Measurements from ENCODE around the gene ALS2.

Gene ALS2

DNA sequence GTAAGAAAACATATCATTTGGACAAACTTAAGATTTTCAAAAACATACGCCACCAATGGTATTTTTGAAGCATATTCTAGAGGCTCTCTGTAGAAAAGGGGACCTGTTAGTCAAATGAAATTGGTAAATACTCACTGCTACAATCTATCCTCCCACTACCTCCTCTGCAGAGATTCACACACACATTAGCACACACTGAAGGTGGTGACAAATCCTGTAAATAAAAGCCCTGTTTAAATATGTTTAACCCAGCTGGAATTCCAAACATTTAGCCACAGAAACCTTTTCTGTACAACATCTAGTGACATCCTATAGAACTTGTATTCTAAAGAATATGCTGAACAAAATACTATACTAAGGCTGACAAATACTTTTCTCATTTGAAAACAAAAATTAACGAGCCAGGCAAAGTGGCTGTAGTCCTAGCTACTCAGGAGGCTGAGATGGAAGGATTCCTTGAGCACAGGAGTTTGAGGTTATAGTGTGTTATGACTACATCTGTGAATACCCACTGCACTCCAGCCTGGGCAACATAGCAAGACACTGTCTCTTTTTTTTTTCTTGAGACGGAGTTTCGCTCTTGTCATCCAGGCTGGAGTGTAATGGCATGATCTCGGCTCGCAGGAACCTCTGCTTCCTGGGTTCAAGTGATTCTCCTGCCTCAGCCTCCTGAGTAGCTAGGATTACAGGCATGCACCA is 25.9 kb downstream of the ALS2 start:
- DNase-seq (ENCODE audit: low spot score) = no peak

DNA sequence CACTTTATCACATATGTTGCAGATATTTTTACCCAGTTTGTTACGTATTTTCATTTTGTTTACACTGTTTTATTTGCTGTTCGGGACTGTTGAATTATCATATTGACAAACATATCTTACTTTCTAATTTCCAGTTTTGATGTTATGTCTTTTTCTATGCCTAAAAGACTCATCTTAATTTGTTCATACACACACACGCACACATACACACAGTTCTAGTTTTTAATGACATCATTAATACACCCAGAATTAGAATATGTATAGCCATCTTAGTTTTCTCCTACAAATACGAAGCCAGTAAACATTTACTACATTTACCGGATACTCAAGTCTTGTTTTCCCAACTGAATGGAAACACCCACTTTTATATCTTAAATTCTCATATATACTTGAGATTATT is 29.2 kb downstream of the ALS2 start:
- DNase-seq (ENCODE audit: low spot score) = no peak

DNA sequence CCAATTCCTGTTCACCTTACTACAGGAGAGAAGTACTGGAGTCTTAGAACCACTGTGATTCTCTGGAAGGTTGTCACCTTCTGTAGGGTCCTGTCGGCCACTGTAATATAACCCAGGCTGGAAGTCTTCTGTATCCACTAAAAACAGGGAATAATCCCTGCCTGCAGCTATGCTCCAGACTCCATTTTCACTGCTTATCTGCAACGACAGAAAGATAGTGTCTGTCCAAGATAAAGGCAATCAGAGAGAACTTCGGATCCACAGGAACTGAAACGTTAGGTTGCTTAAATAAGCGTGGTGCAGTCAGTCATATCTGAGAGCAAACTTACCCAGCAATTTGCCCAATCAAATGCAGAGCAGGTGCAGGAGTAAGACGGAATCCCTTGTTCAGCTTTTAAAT is 34.2 kb downstream of the ALS2 start:
- no peak for DNase-seq (ENCODE audit: low spot score)

DNA sequence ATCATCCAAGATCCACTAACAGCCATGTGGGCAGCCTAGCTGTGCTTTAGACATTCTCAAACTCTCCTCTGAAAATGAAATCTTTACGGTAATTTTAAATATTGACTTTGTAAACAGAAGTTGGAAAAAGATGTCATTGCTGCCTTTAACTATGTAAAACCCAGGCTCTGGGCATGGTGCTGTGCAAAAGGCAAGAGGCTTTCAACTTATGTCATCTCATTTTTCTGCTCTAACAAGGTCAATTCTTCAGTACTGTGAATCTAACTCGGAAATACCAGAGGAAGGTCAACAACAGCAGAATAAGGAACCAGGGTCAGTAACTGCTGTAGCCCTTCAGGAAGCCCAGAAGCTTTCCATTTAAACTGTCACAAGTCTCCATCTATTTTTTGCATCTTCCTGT is 45.2 kb downstream of the ALS2 start:
- DNase-seq (ENCODE audit: low spot score) = no peak

DNA sequence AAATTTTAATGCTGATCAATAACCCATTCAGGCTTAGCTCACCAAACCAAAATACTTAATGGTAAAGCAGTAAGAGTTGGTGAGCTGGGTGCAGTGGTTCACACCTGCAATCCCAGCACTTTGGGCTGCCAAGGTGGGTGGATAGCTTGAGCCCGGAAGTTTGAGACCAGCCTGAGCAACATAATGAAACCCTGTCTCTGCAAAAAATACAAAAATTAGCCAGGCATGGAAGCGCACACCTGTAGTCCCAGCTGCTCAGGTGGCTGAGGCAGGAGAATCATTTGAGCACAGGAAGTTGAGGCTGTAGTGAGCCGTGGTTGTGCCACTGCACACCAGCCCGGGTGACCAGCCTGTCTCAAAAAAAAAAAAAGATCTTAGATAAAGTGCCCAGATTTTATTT is 46.6 kb downstream of the ALS2 start:
- DNase-seq (ENCODE audit: low spot score) = no peak

DNA sequence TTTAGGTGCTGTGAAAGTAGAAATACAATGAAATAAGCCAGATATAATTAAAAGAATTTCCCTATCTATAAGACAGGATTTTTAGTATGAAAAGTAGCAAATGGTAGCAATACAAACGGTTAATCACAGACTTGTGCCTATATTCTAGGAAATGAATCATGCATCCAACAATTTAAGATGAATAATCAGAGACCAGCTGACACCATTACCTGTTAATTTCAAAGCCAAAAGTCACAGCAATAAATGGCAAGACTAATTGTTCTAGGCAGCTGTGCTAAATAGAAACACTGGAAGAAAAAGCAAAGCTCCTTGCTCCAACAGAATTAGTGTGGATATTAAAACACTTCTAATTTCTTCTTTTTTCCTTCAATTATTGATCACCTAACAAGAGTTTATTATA is 47.2 kb downstream of the ALS2 start:
- no peak for DNase-seq (ENCODE audit: low spot score)

DNA sequence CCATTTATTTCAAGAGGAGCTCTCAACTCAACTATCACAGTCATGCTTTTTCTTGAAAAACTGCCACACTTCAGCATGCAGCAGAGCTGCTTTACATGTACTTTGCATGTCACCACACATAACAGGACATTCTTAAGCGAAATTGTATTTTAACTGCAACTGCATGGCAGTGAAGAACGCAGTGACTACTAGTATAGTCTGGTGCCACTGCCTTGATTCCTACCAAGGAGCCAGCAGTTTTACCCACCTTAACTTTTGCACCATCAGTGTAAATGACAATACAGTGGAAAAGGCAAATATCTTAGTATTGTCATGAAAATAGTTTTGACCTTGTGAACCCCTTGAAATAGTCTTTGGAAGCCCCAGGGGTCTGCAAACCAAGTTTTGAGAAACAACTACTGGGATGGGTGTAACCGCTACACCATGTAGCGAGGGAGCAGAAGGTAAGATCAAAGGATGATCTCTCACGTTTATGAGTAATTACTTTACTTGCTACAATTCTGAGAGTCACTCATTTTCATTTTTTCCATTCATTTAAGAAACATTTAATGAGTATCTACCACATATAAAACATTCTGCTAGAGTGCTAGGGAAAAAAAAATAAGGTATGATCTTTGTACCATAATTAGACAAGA is 50.0 kb downstream of the ALS2 start:
- DNase-seq (ENCODE audit: low spot score) = no peak

DNA sequence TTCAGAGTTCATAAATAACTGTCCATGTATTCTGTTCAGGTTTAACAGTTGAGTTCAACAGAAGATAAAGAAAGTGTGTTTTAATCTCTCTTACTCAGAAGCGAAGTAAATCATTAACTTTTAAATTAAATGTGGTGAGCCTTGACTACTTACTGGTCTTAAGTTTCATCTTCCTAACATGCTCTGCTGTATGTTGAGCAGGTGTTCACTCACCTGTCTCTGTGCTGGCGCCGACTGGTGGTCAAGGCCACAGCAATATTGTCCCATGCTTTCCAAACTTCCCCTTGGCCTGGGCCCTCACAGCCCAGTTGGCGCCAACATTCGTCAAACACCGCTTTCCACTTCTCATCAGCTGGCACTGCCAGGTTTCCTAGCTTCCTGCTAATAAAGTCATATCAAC is 65.3 kb downstream of the ALS2 start:
- DNase-seq (ENCODE audit: low spot score) = no peak

DNA sequence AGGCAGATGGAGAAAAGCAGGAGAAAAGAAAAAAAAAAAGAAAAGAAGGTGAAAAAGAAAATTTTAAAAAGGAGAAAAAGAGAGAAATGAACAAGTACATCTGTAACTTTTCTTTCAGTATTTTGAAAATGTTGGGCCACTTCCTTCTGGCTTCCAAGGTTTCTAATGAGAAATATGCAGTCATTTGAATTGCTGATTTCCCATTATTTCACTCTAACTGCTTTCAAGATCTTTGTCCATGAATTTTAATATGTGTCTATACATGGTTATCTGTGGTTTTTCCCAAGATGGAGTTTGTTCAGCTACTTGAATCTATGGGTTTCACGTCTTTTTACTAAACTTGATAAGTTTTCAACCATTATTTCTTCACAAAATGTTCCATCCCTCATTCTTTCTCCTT is 68.0 kb downstream of the ALS2 start:
- DNase-seq (ENCODE audit: low spot score) = no peak

DNA sequence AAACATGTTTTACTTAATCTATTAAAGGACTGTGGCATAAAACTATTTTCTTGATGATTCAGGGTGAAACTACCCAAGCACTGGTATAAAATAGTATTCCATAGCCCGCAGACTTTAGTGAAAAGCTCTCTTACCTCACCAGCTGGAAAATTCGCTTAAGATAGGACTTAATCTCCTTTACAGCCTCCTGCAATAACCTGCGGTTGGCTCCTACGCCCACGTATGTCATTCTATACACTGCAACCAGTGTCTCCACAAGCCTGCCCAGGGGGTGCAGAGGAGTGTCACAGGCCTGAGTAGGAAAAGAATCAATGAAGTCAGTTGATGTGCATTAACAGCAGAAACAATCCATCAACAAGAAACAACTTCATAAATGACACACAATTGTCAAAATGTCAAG is 71.0 kb downstream of the ALS2 start:
- no peak for DNase-seq (ENCODE audit: low spot score)

DNA sequence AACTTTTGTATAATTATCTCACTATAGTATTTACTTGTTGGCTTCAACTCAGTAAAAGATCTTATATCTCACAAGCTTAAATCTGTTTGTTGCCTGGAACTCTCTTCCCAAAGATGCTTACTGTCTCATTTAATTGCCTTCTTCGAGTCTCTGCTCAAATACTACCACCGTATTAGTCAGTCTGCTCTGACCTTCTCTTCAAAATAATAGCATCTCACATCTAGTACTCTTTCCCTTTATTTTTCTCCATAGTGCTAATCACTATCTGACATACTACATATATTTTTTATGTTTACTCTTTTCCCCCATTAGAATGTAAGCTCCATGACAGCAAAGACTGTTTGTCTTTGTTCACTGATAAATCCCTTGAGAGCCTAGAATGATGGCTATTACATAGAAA is 71.7 kb downstream of the ALS2 start:
- no peak for DNase-seq (ENCODE audit: low spot score)

DNA sequence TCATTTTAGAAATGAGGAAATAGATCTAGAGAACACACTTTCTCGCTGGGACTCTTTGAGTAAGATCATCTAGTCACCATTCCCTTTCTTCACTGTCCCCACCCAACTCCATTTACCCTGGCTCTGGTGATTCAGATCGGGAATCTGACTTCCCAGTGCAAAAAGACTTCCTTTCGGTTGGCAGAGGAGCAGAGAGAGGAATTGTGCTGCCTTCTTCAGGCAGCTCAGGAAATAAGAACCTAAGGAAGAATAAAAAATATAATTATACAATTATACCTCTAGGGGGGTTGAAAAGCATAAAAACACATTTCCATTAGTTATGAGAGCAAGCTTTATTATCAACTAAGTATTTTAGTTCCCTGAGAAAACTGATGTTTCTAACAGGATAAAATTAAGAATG is 73.0 kb downstream of the ALS2 start:
- no peak for DNase-seq (ENCODE audit: low spot score)

DNA sequence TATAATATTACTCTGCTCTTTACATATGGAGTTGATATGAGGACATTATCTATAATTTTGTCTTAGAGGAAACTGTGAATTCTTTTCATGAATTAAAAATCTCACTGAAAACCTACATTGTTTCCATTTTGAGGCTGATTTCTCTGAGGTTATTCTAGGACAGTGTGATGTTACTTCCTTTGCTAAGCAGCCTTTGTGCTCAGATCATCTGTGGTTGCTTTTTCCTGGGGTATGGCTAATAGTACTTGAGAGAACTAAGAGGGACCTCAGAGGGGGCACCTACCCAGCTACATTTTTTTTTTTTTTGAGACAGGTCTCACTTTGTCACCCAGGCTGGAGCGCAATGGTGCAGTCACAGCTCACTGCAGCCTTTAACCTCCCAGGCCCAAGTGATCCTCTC is 73.6 kb downstream of the ALS2 start:
- DNase-seq (ENCODE audit: low spot score) = no peak

DNA sequence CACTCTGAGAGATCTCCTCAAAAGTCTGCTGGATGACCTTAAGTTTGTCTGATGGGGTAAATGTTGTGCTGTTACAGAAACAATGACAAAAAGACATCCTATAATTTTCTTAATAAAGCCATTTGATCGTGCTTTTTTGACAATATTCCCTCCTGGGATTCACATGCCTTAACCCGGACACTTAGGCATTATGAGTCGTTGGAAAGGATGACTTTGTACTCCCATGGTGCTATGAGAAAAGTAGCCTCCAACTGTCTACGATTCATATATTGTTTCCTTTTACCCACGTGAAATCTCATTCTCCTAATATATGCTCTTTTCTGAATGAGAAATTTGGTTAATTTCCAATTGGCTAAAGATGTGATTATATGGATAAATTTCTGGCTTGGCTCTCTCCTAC is 76.2 kb downstream of the ALS2 start:
- DNase-seq (ENCODE audit: low spot score) = no peak

DNA sequence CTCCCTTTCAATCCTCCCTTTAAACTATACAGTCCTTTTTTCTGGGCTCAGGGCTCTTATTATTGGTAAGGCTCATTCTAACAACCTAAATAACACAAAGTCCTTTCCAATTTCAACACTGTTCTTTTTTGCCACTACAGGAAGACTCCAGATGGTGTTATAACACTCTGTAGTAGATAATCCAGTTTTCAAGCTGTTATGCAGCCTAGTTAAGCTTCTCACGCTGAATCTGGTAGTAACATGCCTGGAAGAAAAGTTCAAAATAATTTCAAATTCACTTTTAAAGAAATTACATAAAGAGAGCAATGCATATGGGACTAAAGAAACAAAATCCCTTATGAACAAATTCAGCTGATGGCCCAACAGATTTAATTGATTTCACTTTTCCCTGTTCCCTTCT is 79.1 kb downstream of the ALS2 start:
- no peak for DNase-seq (ENCODE audit: low spot score)

DNA sequence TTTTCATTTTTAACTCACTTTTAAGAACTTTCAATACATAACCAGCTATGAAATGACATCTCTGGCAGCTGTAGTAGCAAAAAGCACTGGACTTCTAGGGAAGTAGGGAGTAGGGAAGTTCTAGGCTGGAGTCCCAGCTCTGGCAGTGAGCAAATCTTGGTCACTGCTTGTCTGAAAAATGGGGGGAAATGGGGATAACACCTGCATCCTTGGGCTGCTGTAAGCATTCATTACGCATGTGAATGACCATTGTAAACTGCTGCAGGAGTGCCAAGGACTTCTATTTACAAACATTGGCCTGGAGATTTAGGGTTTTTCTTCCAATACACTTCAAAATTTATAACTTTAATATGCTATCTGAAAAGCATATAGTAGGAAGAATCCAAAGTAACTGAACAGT is 81.3 kb downstream of the ALS2 start:
- no peak for DNase-seq (ENCODE audit: low spot score)

DNA sequence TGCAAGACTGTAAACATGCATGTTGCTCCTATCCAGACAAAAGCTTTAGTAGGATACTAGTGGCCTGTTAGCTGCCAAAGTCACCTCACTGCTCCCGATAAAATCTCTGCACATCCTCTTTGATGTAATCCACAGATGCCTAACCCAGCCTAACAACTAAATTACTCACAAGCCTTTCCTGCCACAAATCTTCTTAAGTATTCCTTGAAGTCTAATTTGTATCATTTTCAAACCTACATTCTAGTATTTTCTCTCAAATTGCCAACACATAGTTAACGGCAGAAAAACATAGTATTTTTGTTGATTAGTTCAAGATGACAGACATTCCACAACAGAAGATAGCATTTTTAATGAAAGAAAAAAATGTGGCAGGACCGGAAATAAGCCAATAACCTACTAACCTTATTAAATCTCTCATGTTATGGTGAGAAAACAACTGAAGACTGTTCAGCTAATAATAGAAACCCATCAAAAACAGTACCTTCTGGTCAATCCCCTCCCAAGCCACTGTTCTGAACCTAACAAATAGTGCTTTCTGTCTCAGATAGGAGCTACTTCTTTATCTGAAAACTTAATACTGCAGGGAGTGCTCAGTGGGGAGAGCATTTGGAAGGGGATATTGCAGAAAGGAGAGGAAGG is 82.0 kb downstream of the ALS2 start, which contains the start of gene MPP4:
Gene MPP4 (minus strand): TSS at position 57 of the 639 bp plus-strand sequence. CDS start 4,690 bp downstream, outside the sequence.
- DNase-seq (ENCODE audit: low spot score) = no peak

DNA sequence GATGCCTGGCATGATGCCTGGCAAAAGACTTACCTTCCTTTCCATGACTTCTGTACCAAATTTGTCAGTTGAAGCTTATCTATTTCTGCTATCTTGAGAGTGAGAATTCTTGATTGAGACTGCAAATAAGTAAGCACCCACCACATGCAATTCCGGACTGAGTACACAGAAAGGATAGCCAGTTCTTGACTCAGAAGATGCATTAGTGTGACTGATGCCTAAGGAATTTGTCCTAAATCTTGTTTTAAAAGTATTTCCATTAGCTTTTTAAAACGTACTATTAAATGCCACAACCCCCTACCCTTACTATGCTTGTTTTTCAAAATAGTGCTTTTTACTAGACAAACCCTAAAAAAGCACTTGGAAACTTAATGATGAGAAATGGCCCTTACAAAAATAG is 82.8 kb downstream of the ALS2 start:
- no peak for DNase-seq (ENCODE audit: low spot score)

DNA sequence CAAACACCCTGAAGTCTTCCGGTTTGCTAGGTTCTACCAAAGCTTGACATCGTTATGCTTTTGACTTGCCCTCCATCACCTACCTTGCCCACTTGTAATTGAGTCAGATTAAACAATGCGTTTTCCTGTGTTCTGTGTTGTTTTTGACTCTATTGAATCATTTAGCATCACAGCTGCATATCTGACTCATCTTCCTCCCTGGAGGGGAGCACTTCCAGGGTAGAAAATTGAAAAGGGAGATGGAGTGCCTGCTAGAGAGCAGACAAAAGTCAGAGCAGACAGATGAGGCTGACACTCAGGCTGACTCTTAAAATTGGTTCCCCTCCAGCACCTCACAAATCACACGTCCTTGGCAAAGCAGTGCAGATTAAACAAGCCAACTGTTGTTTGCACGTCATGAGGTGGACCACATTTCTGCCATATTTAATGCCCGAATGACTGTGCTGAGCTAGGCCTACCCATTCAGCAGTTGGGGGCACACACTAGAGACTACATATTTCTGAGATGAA is 84.5 kb downstream of the ALS2 start:
- no peak for DNase-seq (ENCODE audit: low spot score)

DNA sequence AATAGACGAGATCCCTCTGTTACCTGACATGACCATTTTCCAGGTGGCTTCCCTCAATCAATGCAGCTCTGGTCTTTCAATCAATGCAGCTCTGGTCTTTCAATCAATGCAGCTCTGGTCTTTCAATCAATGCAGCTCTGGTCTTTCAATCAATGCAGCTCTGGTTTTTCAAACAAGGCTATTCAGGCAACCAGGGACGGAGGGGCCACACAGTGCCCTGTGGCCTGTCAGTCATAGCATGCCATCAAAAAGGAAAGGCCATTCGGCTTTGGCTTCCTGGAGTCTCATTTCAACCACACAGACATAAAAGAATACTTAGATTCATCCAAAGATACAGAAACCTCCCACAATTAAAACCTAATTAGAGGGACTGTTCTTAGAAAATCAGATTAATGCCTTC is 95.6 kb downstream of the ALS2 start:
- DNase-seq (ENCODE audit: low spot score) = no peak

DNA sequence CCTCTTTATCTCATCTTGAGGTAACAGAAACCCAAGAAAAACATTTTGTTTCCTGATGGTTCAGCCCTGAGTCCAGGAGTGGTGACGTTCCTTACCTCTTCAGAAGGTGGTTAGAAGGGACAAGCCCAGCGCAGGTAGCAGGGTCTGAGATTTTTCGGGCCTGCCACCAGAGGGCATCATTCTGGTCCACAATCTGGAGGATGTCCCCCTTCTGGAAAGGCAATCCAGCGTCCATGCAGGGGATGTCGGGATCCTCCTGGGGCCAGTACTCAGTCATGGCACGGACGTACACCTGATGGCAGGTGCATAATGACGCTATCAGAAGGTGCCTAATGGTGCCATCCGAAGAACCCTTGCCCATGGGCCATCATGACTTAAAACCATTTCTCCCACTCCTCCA is 100.0 kb downstream of the ALS2 start:
- DNase-seq (ENCODE audit: low spot score) = no peak

DNA sequence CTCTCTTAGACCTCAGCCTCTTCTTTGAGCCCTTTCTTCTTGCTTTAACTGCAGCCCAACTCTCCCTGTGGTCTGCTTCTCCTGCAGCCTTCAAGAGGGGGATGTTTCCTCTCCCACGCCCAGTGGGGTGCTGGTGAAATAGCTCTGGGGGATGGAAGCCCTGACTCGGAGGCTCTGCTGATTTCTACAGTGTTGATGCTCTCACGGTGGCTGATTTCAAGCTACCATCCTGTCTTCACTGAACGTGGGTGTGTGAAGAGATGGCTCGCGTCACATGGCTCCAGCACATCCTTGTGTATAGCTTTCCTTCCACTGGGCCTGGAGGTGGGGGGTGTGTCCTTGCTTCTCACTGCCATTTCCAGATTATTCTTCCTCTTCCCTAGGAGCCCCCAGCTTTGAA is 102.3 kb downstream of the ALS2 start:
- DNase-seq (ENCODE audit: low spot score) = no peak

DNA sequence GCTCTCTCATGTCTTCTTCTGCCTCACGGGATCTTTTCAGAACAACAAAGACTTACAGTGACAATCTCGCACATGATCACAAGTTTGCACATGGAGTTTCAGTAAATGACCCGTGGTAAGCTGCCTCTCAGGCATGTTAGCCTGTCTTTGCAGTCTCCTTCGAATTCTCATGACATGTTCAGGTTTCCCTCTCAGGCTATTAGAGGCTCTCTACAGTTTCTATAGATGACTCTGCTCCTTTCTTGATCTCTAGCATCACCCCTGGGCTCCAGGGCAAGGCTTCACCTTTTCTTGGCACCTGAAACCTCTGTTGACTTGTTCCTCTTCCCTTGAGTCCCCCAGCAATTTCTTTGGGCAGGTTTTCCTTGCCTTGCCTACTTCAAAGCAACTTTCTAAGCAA is 105.3 kb downstream of the ALS2 start:
- no peak for DNase-seq (ENCODE audit: low spot score)
